HG03280 (cell line): ENCODE measurements around the gene IKZF3.

Experiments used
- ATAC-seq: cut with Tn5 transposase; IDR thresholded peaks from one replicate; pipeline ENCODE4 v1.9.1; 2021; ENCODE audit warnings: mild to moderate bottlenecking, moderate library complexity; ENCODE audit not compliant: unreplicated experiment

IKZF3 gene

GRCh38 chr17:39818358-39819000 is 45.6 kb downstream of the IKZF3 start:
- ATAC-seq, result no peak

GRCh38 chr17:39816272-39816671 is 47.8 kb downstream of the IKZF3 start:
- ATAC-seq, result no peak

GRCh38 chr17:39814497-39814896 is 49.6 kb downstream of the IKZF3 start:
- ATAC-seq, result no peak

GRCh38 chr17:39813631-39814030 is 50.5 kb downstream of the IKZF3 start:
- no peak for ATAC-seq

- no peak for ATAC-seq
Observed at GRCh38 chr17:39812466-39812865, 51.6 kb downstream of the IKZF3 start.

- ATAC-seq, result no peak
Observed at GRCh38 chr17:39810939-39811728, 53.0 kb downstream of the IKZF3 start.

GRCh38 chr17:39809221-39809620 is 54.9 kb downstream of the IKZF3 start:
- no peak for ATAC-seq

GRCh38 chr17:39808409-39808997 is 55.6 kb downstream of the IKZF3 start:
- ATAC-seq, result no peak

- no peak for ATAC-seq
Observed at GRCh38 chr17:39804839-39805238, 59.3 kb downstream of the IKZF3 start.

- no peak for ATAC-seq
Observed at GRCh38 chr17:39801055-39801454, 63.1 kb downstream of the IKZF3 start.

- ATAC-seq, result no peak
Observed at GRCh38 chr17:39800540-39800939, 63.6 kb downstream of the IKZF3 start.

GRCh38 chr17:39799395-39799794 is 64.7 kb downstream of the IKZF3 start:
- ATAC-seq, result no peak

GRCh38 chr17:39794249-39794970 is 69.7 kb downstream of the IKZF3 start:
- peak; percentile 81 for ATAC-seq

- no peak for ATAC-seq
Observed at GRCh38 chr17:39793301-39793872, 70.7 kb downstream of the IKZF3 start.

GRCh38 chr17:39792526-39793221 is 71.4 kb downstream of the IKZF3 start:
- ATAC-seq, result no peak

- no peak for ATAC-seq
Observed at GRCh38 chr17:39791111-39791992, 72.8 kb downstream of the IKZF3 start.

GRCh38 chr17:39787743-39788484 is 76.2 kb downstream of the IKZF3 start:
- ATAC-seq, result no peak

GRCh38 chr17:39787041-39787440 is 77.1 kb downstream of the IKZF3 start:
- no peak for ATAC-seq

GRCh38 chr17:39782980-39783379 is 81.1 kb downstream of the IKZF3 start:
- ATAC-seq, result no peak
